ENCODE measurements around the gene PIWIL1.

- TF ChIP-seq CTCF (IDR thresholded peaks at IDR 0.05): no peak
- TF ChIP-seq HOXB5 (CRISPR knock-in tag; IDR thresholded peaks at IDR 0.05): no peak
- TF ChIP-seq POLR2A (IDR thresholded peaks at IDR 0.05; ENCODE audit: low read length): no peak
- TF ChIP-seq RFX5 (IDR thresholded peaks at IDR 0.05): no peak
- TF ChIP-seq POLR2AphosphoS2 (conservative IDR thresholded peaks at IDR 0.05; ENCODE audit: low read length): no peak
- no peak for TF ChIP-seq NR3C1 (IDR thresholded peaks at IDR 0.05)
- no peak for TF ChIP-seq BCL3 (IDR thresholded peaks at IDR 0.05)
- no peak for TF ChIP-seq CEBPB (IDR thresholded peaks at IDR 0.05)
- TF ChIP-seq HMGXB4 (CRISPR knock-in tag; IDR thresholded peaks at IDR 0.05; ENCODE audit: borderline replicate concordance): no peak
- TF ChIP-seq MAZ (IDR thresholded peaks at IDR 0.05; ENCODE audit: borderline replicate concordance, low read depth, low read length): no peak
Measured at GRCh38 chr12:130344529-130344928, 6.8 kb downstream of the PIWIL1 start.
